ENCODE measurements around the gene KIF2C. TPM values are rescaled to one million over a fixed set of nuclear protein-coding genes. Genes with fewer than 3 reads are reported as not detected.

The KIF2C gene
- total RNA-seq, 3 donors from 2014 or later (not counting 1 experiment from before 2014, with no cell fraction given): 0.59 to 1.3 (median 0.93) TPM

DNA sequence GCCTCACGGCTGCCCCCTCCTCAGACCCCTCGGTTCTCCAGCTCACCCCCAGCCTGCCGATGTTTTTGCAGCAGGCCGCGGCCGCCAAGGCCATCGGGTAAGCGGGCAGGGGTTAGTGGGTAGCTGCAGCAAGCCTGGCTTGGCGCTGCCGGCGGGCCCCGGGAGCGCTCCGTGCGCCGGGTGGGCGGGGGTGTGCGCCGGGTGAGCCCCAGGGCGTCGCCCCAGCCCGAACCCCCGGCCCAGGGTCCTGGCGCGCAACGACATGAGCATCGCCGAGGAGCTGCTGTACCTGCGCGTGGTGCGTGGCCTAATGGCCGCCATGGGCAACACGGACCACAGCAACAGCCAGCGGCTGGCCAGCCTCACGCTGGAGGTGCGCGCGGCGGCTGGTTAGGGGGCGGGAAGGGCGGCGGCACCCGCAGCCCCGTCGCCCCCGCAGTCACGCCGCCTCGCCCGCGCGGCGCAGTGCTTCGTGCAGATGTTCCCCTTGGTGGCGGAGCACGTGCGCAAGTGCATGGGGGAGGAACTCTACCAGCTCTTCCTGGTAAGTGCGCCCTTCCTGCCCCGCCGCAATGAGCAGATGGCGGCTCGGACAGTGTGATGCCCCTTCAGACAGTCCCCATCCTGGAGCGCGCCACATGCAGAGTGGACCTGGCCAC is 15.2 kb upstream of the KIF2C start:
- ATAC-seq: no peak
- Histone ChIP-seq H3K4me1 (ENCODE audit: control insufficient read depth, insufficient read depth, low read length) (peaks cover 45% of the 10 kb centered on the region), H3K9me3 (ENCODE audit: control insufficient read depth, insufficient read depth, low read length) (no peaks in the 10 kb centered on the region), H3K36me3 (ENCODE audit: control insufficient read depth, insufficient read depth, low read length) (no peaks in the 10 kb centered on the region), H3K27ac (ENCODE audit: low read length) (no peak overlapping the region), H3K27me3 (ENCODE audit: control insufficient read depth, insufficient read depth, low read length) (no peaks in the 10 kb centered on the region), H3K4me3 (ENCODE audit: low read length) (no peak overlapping the region)
- H3K4me3 Mint-ChIP-seq: no peak overlapping the region
- H3K9me3 Mint-ChIP-seq: no peaks in the 10 kb centered on the region
- H3K4me1 Mint-ChIP-seq: peaks cover 33 to 42% of the 10 kb centered on the region in 2 donors
- intact Hi-C loops (cut with micrococcal nuclease): no loop called here
- no peaks in the 10 kb centered on the region for H3K27me3 Mint-ChIP-seq (ENCODE audit: low read depth in 2 of 2)
- H3K36me3 Mint-ChIP-seq: no peaks in the 10 kb centered on the region
- DNase-seq: peak in 1 of 2 donors; percentile 42
- TF ChIP-seq, protein P1, sequence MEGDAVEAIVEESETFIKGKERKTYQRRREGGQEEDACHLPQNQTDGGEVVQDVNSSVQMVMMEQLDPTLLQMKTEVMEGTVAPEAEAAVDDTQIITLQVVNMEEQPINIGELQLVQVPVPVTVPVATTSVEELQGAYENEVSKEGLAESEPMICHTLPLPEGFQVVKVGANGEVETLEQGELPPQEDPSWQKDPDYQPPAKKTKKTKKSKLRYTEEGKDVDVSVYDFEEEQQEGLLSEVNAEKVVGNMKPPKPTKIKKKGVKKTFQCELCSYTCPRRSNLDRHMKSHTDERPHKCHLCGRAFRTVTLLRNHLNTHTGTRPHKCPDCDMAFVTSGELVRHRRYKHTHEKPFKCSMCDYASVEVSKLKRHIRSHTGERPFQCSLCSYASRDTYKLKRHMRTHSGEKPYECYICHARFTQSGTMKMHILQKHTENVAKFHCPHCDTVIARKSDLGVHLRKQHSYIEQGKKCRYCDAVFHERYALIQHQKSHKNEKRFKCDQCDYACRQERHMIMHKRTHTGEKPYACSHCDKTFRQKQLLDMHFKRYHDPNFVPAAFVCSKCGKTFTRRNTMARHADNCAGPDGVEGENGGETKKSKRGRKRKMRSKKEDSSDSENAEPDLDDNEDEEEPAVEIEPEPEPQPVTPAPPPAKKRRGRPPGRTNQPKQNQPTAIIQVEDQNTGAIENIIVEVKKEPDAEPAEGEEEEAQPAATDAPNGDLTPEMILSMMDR (IDR thresholded peaks at IDR 0.05): no peak
- 90% methylated on average over 64 of the region's 64 CpGs for WGBS (ENCODE audit: insufficient coverage)
- no peak overlapping the region for H3K27ac Mint-ChIP-seq

DNA sequence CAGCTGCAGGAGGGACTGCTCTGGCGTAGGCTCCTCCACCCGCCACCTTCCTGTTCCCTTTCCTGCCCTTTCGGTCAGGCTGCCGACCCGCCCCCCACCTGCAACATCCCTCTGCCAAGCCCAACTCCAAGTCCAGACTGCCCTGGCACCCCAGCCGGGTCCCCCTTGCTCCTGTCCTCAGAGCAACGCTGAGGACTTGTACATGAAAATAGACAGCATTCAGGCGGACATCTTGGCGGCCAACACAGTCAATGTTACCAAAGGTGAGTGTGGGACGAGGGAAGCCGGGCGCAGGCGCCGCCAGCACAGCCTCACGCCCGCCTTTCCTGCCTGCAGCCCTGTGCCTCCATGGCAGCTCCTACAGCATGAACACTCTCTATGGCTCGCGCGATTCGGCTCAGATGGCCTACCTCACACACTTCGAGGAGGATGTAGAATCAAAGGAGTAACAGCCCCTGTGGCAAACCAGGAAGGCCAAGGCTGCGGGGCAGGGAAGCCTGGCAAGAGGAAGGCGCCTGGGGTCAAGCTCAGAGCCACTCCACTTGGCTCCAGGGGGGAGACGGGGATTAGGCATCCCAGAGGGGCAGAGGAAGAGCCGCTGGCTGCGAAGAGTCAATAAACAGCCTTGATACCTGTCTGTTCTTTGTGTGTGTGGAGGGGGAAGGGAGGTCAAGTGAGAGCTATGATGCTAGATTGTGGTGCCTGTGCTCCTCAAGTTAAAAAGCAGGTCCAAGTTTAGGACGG is 14.5 kb upstream of the KIF2C start:
- no peaks in the 10 kb centered on the region for H3K36me3 Mint-ChIP-seq
- Histone ChIP-seq H3K27ac (ENCODE audit: low read length) (no peak overlapping the region), H3K27me3 (ENCODE audit: control insufficient read depth, insufficient read depth, low read length) (no peaks in the 10 kb centered on the region), H3K36me3 (ENCODE audit: control insufficient read depth, insufficient read depth, low read length) (no peaks in the 10 kb centered on the region), H3K4me1 (ENCODE audit: control insufficient read depth, insufficient read depth, low read length) (peaks cover 50% of the 10 kb centered on the region), H3K4me3 (ENCODE audit: low read length) (no peak overlapping the region), H3K9me3 (ENCODE audit: control insufficient read depth, insufficient read depth, low read length) (no peaks in the 10 kb centered on the region)
- H3K27ac Mint-ChIP-seq: no peak overlapping the region
- peaks cover 33 to 42% of the 10 kb centered on the region in 2 donors for H3K4me1 Mint-ChIP-seq
- 84% methylated on average over 27 of the region's 27 CpGs for WGBS (ENCODE audit: insufficient coverage)
- intact Hi-C loops (cut with micrococcal nuclease): no loop called here
- DNase-seq (no peak), ATAC-seq (no peak)
- H3K9me3 Mint-ChIP-seq: no peaks in the 10 kb centered on the region
- TF ChIP-seq, protein P1 (IDR thresholded peaks at IDR 0.05): no peak
- H3K4me3 Mint-ChIP-seq: no peak overlapping the region
- H3K27me3 Mint-ChIP-seq (ENCODE audit: low read depth in 2 of 2): no peaks in the 10 kb centered on the region

DNA sequence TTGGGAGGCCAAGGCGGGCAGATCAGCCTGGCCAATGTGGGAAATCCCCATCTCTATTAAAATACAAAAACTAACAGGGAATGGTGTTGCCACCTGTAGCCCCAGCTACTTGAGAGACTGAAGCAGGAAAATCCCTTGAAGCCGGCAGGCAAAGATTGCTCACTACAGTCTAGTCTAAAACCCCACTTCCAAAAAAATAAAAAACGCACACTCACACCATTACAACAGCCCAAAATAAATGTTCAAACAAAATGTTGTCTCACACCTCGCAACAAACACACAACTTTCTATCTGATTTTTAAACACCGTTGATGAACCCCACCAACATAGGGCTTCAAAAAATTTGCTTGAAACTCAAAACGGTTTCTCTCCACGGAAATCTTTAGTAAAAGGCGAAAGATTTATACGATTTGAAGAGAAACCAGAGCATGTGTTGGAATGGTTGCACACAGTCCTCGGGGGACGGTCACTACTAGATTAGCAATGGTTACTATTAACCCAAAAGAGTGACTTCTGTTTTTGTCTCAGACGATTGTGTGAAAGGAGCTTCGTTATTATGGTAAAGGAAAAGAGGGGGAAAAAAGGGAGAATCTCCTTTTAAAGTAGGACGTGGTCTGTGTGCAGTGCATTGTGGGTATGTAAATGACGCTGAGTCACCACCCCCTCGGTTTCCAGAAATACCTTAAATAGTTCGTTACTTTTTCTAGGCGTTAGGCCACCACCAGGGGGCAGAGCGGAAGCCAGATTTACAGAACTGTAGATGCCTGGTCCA is 8.7 kb upstream of the KIF2C start, which contains the start of gene RNU5D-1:
Gene RNU5D-1 (minus strand): TSS at position 430 of the 772 bp plus-strand sequence.
- Mint-ChIP-seq H3K27ac (peak within 1 kb of the TSS; percentile 96), H3K4me1 (peaks cover 12 to 15% of the 10 kb centered on the region in 2 donors), H3K9me3 (no peaks in the 10 kb centered on the region), H3K27me3 (ENCODE audit: low read depth in 2 of 2) (no peaks in the 10 kb centered on the region), H3K4me3 (peak within 1 kb of the TSS; percentile 80), H3K36me3 (no peaks in the 10 kb centered on the region)
- TF ChIP-seq, protein P1 (IDR thresholded peaks at IDR 0.05): peak; percentile 78
- ATAC-seq (peak; percentile 73 to 89 (median 77)), DNase-seq (peak; percentile 91 to 97)
- Histone ChIP-seq H3K27me3 (ENCODE audit: control insufficient read depth, insufficient read depth, low read length) (no peaks in the 10 kb centered on the region), H3K4me3 (ENCODE audit: low read length) (peak within 1 kb of the TSS; percentile 14), H3K27ac (ENCODE audit: low read length) (peak within 1 kb of the TSS; percentile 91), H3K4me1 (ENCODE audit: control insufficient read depth, insufficient read depth, low read length) (peaks cover 19% of the 10 kb centered on the region), H3K9me3 (ENCODE audit: control insufficient read depth, insufficient read depth, low read length) (no peaks in the 10 kb centered on the region), H3K36me3 (ENCODE audit: control insufficient read depth, insufficient read depth, low read length) (no peaks in the 10 kb centered on the region)
- WGBS (ENCODE audit: insufficient coverage): 0% methylated on average over 19 of the region's 19 CpGs
- intact Hi-C loops (cut with micrococcal nuclease): loop anchor here (1.0 to 10.0 kb wide), 8 partner anchors 8 to 854 kb away; partner anchors contain the start of genes EIF2B3, KIF2C, NASP and RPS8

Measured in natural killer cell (primary cell).